Fibroblast of lung (primary cell): Measurements from ENCODE around the gene CHCHD1.

ENCODE experiments used
- CTCF ChIP-seq, 2 donors: IDR thresholded peaks in 1 of 2; conservative IDR thresholded peaks in 1 of 2; 1 replicate in 1 of 2; 2 replicates in 1 of 2; pipeline ENCODE4 v1.5.1; 2011 to 2012; ENCODE audit warnings: low read length in 2 of 2, control low read depth in 1 of 2, inconsistent platforms in 1 of 2, low read depth in 1 of 2, mild to moderate bottlenecking in 1 of 2
- EZH2 ChIP-seq: IDR thresholded peaks from 2 replicates; pipeline ENCODE4 v1.5.1; 2012; ENCODE audit warnings: low read length, control low read depth, mild to moderate bottlenecking; ENCODE audit errors: missing control alignments

GRCh38 chr10:73734796-73735305 is 47.0 kb upstream of the CHCHD1 start:
- no peak for TF ChIP-seq CTCF (conservative IDR thresholded peaks at IDR 0.05 in 1 of 2, IDR thresholded peaks at IDR 0.05 in 1 of 2; ENCODE audit: low read depth in 1 of 2, low read length in 2 of 2)
- TF ChIP-seq EZH2, result no peak
